Measurements from ENCODE around the gene KCNMB2.

GRCh38 chr3:178847190-178847589 is 311.0 kb downstream of the KCNMB2 start:
- TF ChIP-seq CTCF (IDR thresholded peaks at IDR 0.05) (no peak), SMAD3 (CRISPR knock-in tag; IDR thresholded peaks at IDR 0.05; ENCODE audit: borderline replicate concordance) (no peak), ATF3 (CRISPR knock-in tag; conservative IDR thresholded peaks at IDR 0.05) (no peak), ZNF138 (CRISPR knock-in tag; conservative IDR thresholded peaks at IDR 0.05) (no peak), ZBTB21 (CRISPR knock-in tag; IDR thresholded peaks at IDR 0.05; ENCODE audit: borderline replicate concordance) (no peak), TCF7 (CRISPR knock-in tag; IDR thresholded peaks at IDR 0.05; ENCODE audit: low read depth) (no peak), ARID4B (CRISPR knock-in tag; IDR thresholded peaks at IDR 0.05; ENCODE audit: borderline replicate concordance) (no peak), ZBTB43 (CRISPR knock-in tag; IDR thresholded peaks at IDR 0.05) (no peak), ELF4 (CRISPR knock-in tag; IDR thresholded peaks at IDR 0.05; ENCODE audit: low read depth) (no peak), ZNF232 (CRISPR knock-in tag; IDR thresholded peaks at IDR 0.05) (no peak)
